ENCODE measurements around the gene EAF2.

DNA sequence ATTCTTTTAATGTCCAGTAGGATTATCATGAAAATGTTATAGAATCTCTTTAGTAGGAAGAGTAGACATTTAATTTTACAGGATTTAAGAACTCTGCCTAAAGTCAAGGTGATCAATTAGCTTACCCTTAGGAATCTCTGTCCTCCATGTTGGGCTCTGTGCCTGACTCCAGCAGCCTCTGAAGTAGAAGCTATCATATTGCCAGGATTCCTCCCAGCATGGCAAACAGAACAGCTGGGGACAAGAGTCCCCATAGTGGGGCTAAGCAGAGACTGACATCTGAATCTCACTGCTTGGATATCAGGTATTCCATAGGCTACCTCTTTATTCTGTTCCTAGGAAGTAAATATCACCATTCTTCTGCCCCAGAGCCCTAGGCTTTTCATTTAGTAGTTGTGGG lies 60.7 kb downstream of the EAF2 start:
- TF ChIP-seq EP300 (IDR thresholded peaks at IDR 0.05) (no peak), POLR2A (IDR thresholded peaks at IDR 0.05) (no peak), CTCF (IDR thresholded peaks at IDR 0.05) (no peak), POLR2AphosphoS5 (IDR thresholded peaks at IDR 0.05) (no peak)

All from stomach (tissue), 4 donors.